H9 (cell line): ENCODE data around the gene VPS18. TPM values are rescaled to one million over a fixed set of nuclear protein-coding genes. Genes with fewer than 3 reads are reported as not detected.

Experiments
- DNase-seq: peaks from one replicate; pipeline ENCODE4 v3.0.0-alpha.2; 2017
- H2AFZ ChIP-seq: one replicate; pipeline ENCODE4 v1.6.1; 2013; ENCODE audit warnings: mild to moderate bottlenecking, low read length, control low read depth, moderate library complexity
- H2AK5ac ChIP-seq: 2 replicates; pipeline ENCODE4 v1.6.1; 2013; ENCODE audit warnings: low read length, control low read depth, mixed read lengths; ENCODE audit not compliant: insufficient read length
- H2BK120ac ChIP-seq: one replicate; pipeline ENCODE4 v1.6.1; 2013; ENCODE audit warnings: low read depth, mild to moderate bottlenecking, low read length, control low read depth, inconsistent platforms; ENCODE audit not compliant: poor library complexity, severe bottlenecking
- H2BK12ac ChIP-seq: 2 replicates; pipeline ENCODE4 v1.6.1; 2013; ENCODE audit warnings: low read length, control low read depth, mixed read lengths, low read depth; ENCODE audit not compliant: insufficient read length
- H2BK15ac ChIP-seq: 2 replicates; pipeline ENCODE4 v1.6.1; 2013; ENCODE audit warnings: low read depth, low read length, control low read depth
- H2BK20ac ChIP-seq: one replicate; pipeline ENCODE4 v1.6.1; 2013; ENCODE audit warnings: low read depth, mild to moderate bottlenecking, low read length, control low read depth, inconsistent platforms; ENCODE audit not compliant: poor library complexity, severe bottlenecking
- H2BK5ac ChIP-seq: 2 replicates; pipeline ENCODE4 v1.6.1; 2013; ENCODE audit warnings: low read length, control low read depth, mixed read lengths; ENCODE audit not compliant: insufficient read length
- H3K14ac ChIP-seq: 2 replicates; pipeline ENCODE4 v1.6.1; 2013; ENCODE audit warnings: low read length, control low read depth; ENCODE audit not compliant: insufficient read depth
- H3K18ac ChIP-seq: 2 replicates; pipeline ENCODE4 v1.6.1; 2013; ENCODE audit warnings: low read depth, mild to moderate bottlenecking, mixed read lengths, low read length, control low read depth; ENCODE audit not compliant: insufficient read length
- H3K23ac ChIP-seq: 2 replicates; pipeline ENCODE4 v1.6.1; 2013; ENCODE audit warnings: low read length, control low read depth, mixed read lengths, low read depth; ENCODE audit not compliant: insufficient read length
- H3K23me2 ChIP-seq: 2 replicates; pipeline ENCODE4 v1.6.1; 2013; ENCODE audit warnings: low read depth, mild to moderate bottlenecking, mixed read lengths, low read length, control low read depth; ENCODE audit not compliant: insufficient read length, poor library complexity, severe bottlenecking
- H3K27ac ChIP-seq: 2 replicates; pipeline ENCODE4 v1.5.1; 2013; ENCODE audit warnings: low read length, control low read depth, mixed read lengths, low read depth; ENCODE audit not compliant: insufficient read length
- H3K27me3 ChIP-seq: 2 replicates; pipeline ENCODE4 v1.6.1; 2013; ENCODE audit warnings: low read length, control low read depth, inconsistent platforms; ENCODE audit not compliant: insufficient read depth
- H3K4ac ChIP-seq: 2 replicates; pipeline ENCODE4 v1.6.1; 2013; ENCODE audit warnings: low read depth, mild to moderate bottlenecking, control low read depth, inconsistent platforms, low read length, moderate library complexity
- H3K4me1 ChIP-seq: 2 replicates; pipeline ENCODE4 v1.6.1; 2013; ENCODE audit warnings: low read length, control low read depth, inconsistent platforms; ENCODE audit not compliant: insufficient read depth
- H3K4me2 ChIP-seq: 2 replicates; pipeline ENCODE4 v1.6.1; 2013; ENCODE audit warnings: low read length, control low read depth, mixed read lengths; ENCODE audit not compliant: insufficient read length, insufficient read depth
- H3K56ac ChIP-seq: 2 replicates; pipeline ENCODE4 v1.6.1; 2013; ENCODE audit warnings: low read depth, mild to moderate bottlenecking, mixed read lengths, low read length, control low read depth; ENCODE audit not compliant: insufficient read length
- H3K79me1 ChIP-seq: 2 replicates; pipeline ENCODE4 v1.6.1; 2013; ENCODE audit warnings: low read depth, mild to moderate bottlenecking, moderate library complexity, low read length, control low read depth, inconsistent platforms; ENCODE audit not compliant: insufficient read depth, poor library complexity, severe bottlenecking
- H3K79me2 ChIP-seq: 2 replicates; pipeline ENCODE4 v1.6.1; 2013; ENCODE audit warnings: low read length, control low read depth, inconsistent platforms; ENCODE audit not compliant: insufficient read depth
- H3K9ac ChIP-seq: 2 replicates; pipeline ENCODE4 v1.6.1; 2013; ENCODE audit warnings: low read length, control low read depth, mixed read lengths; ENCODE audit not compliant: insufficient read length; ENCODE audit errors: extremely low read depth
- H3K9me3 ChIP-seq: one replicate; pipeline ENCODE4 v1.6.1; 2013; ENCODE audit warnings: low read depth, low read length, inconsistent platforms; ENCODE audit not compliant: control insufficient read depth
- H3T11ph ChIP-seq: one replicate; pipeline ENCODE4 v1.6.1; 2013; ENCODE audit warnings: mild to moderate bottlenecking, low read length, control low read depth, inconsistent platforms
- H4K20me1 ChIP-seq: one replicate; pipeline ENCODE4 v1.6.1; 2013; ENCODE audit not compliant: control insufficient read depth, insufficient read length, insufficient read depth
- H4K5ac ChIP-seq: 2 replicates; pipeline ENCODE4 v1.6.1; 2013; ENCODE audit warnings: low read depth, mild to moderate bottlenecking, mixed read lengths, low read length, control low read depth; ENCODE audit not compliant: insufficient read length
- H4K8ac ChIP-seq: replicated peaks from 2 replicates; pipeline ENCODE4 v1.6.1; 2013; ENCODE audit warnings: low read length, control low read depth, mixed read lengths, low read depth; ENCODE audit not compliant: insufficient read length
- H4K91ac ChIP-seq: 2 replicates; pipeline ENCODE4 v1.6.1; 2013; ENCODE audit warnings: low read depth, mild to moderate bottlenecking, moderate library complexity, mixed read lengths, low read length, control low read depth; ENCODE audit not compliant: insufficient read length
- H3K27ac Mint-ChIP-seq, 3 experiments: 2 replicates in 2 of 3; 3 replicates in 1 of 3; pipeline ENCODE4 v1.8.0; 2020 to 2021; ENCODE audit warnings: mixed read lengths in 3 of 3, mild to moderate bottlenecking in 1 of 3, moderate library complexity in 1 of 3
- H3K27me3 Mint-ChIP-seq: 2 replicates; pipeline ENCODE4 v1.8.0; 2021; ENCODE audit warnings: low read depth, mild to moderate bottlenecking, moderate library complexity, mixed read lengths
- H3K36me3 Mint-ChIP-seq, 3 experiments: 2 replicates in 2 of 3; 3 replicates in 1 of 3; pipeline ENCODE4 v1.8.0; 2020 to 2021; ENCODE audit warnings: low read depth in 3 of 3, mixed read lengths in 3 of 3; ENCODE audit not compliant: insufficient read depth in 1 of 3
- H3K4me1 Mint-ChIP-seq, 2 experiments: 2 replicates each; pipeline ENCODE4 v1.8.0; 2020; ENCODE audit warnings: mixed read lengths in 2 of 2
- H3K4me3 Mint-ChIP-seq, 2 experiments: 2 replicates in 1 of 2; 3 replicates in 1 of 2; pipeline ENCODE4 v1.8.0; 2020 to 2021; ENCODE audit warnings: mild to moderate bottlenecking in 2 of 2, mixed read lengths in 2 of 2, moderate library complexity in 1 of 2
- H3K9me3 Mint-ChIP-seq, 2 experiments: 2 replicates in 1 of 2; 3 replicates in 1 of 2; pipeline ENCODE4 v1.8.0; 2020; ENCODE audit warnings: mild to moderate bottlenecking in 2 of 2, mixed read lengths in 2 of 2, moderate library complexity in 1 of 2
- WGBS: extraction: QIAGEN DNeasy Blood & Tissue Kit; methylation state at CpG from one replicate; pipeline ENCODE4 v1.1.7; 2013; ENCODE audit warnings: missing lambda C conversion rate, low lambda C conversion rate, mixed read lengths; ENCODE audit not compliant: insufficient read length; ENCODE audit errors: extremely low coverage; 5-methylcytosine and 5-hydroxymethylcytosine counted together
- total RNA-seq: library from RNA; stranded (reverse); gene quantifications from 2 replicates; pipeline ENCODE4 v1.2.1, GENCODE V29; 2021
- TF ChIP-seq, protein P1 (sequence below): fragments of 200-600 bp; sonication (generic); conservative IDR thresholded peaks from 3 replicates; pipeline ENCODE4 v1.8.0; 2021; ENCODE audit warnings: antibody characterized with exemption, mild to moderate bottlenecking

VPS18 gene
- total RNA-seq, 1 experiment from 2014 or later = 45.0 TPM

DNA sequence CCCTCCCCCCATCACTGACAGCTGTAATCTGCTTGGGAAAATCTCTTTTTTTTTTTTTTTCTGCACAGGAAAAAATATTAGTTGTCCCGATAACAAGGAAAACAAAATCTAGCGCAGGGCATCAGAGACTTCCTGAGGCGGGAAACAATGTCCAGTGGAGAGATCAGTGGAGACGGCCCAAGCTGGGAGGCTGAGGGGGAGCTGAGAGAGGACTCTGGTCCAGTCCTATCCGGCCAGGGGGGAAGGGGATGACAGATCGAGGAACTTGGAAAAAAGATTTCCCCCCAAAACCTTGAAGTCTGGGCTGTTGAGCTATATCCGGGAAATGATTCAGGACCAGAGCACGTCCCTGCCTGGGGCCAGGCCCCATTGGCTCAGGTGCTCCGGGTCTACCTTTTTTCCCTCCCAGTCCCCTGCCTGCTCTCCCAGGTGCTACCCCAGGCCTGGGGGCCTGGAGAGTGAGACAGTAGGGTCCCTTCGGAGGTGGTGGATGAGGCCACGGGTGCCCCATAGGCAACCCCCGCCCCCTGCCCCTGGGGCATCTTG lies 20.9 kb downstream of the VPS18 start:
- Histone ChIP-seq H3T11ph (no peak overlapping the region), H4K20me1 (no peaks in the 10 kb centered on the region), H3K79me1 (no peaks in the 10 kb centered on the region), H2AFZ (no peak overlapping the region), H2AK5ac (no peak overlapping the region), H3K4me1 (no peaks in the 10 kb centered on the region), H2BK15ac (no peak overlapping the region), H3K23me2 (no peaks in the 10 kb centered on the region), H3K56ac (no peak overlapping the region), H3K4me2 (no peak overlapping the region), H3K27ac (no peak overlapping the region), H3K9me3 (no peaks in the 10 kb centered on the region), H2BK12ac (no peak overlapping the region), H3K18ac (no peak overlapping the region), H2BK120ac (no peak overlapping the region), H3K14ac (no peak overlapping the region), H3K79me2 (no peaks in the 10 kb centered on the region), H3K27me3 (no peaks in the 10 kb centered on the region), H3K9ac (no peak overlapping the region), H4K8ac (no peak overlapping the region), H4K91ac (no peak overlapping the region), H3K23ac (no peak overlapping the region), H3K4ac (no peak overlapping the region), H2BK20ac (no peak overlapping the region), H4K5ac (no peak overlapping the region), H2BK5ac (no peak overlapping the region)
- H3K9me3 Mint-ChIP-seq = no peaks in the 10 kb centered on the region
- no peak for DNase-seq
- no peak overlapping the region; a peak in 1 of 7 replicates for H3K27ac Mint-ChIP-seq
- no peaks in the 10 kb centered on the region; a peak in 1 of 7 replicates for H3K36me3 Mint-ChIP-seq
- H3K4me3 Mint-ChIP-seq = no peak overlapping the region
- no CpG with 5 or more reads among the region's 12 CpGs for WGBS
- peaks cover 18 to 35% of the 10 kb centered on the region in 2 experiments for H3K4me1 Mint-ChIP-seq
- peaks cover 50% of the 10 kb centered on the region for H3K27me3 Mint-ChIP-seq
- TF ChIP-seq, protein P1, sequence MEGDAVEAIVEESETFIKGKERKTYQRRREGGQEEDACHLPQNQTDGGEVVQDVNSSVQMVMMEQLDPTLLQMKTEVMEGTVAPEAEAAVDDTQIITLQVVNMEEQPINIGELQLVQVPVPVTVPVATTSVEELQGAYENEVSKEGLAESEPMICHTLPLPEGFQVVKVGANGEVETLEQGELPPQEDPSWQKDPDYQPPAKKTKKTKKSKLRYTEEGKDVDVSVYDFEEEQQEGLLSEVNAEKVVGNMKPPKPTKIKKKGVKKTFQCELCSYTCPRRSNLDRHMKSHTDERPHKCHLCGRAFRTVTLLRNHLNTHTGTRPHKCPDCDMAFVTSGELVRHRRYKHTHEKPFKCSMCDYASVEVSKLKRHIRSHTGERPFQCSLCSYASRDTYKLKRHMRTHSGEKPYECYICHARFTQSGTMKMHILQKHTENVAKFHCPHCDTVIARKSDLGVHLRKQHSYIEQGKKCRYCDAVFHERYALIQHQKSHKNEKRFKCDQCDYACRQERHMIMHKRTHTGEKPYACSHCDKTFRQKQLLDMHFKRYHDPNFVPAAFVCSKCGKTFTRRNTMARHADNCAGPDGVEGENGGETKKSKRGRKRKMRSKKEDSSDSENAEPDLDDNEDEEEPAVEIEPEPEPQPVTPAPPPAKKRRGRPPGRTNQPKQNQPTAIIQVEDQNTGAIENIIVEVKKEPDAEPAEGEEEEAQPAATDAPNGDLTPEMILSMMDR = no peak
